IMR-90 (cell line): Measurements from ENCODE around the gene IGSF22. TPM values are rescaled to one million over a fixed set of nuclear protein-coding genes. Genes with fewer than 3 reads are reported as not detected.

Experiments
- ATAC-seq: fragments of 200-7000 bp; cut with Tn5 transposase; 2 replicates; pipeline ENCODE4 v1.9.1; 2020; ENCODE audit warnings: low read depth, mild to moderate bottlenecking, moderate library complexity
- BruUV-seq: library from RNA; stranded (reverse); fragments of 400-500 nt; replicated peaks from 2 replicates; lab custom pipeline; 2021; lab: Mats Ljungman, UMichigan
- CTCF ChIA-PET: fragments of 300-600 bp; formaldehyde crosslinking; extraction: SDS; loops from one replicate; lab custom pipeline; 2021; ENCODE audit warnings: antibody characterized with exemption; lab: Yijun Ruan, JAX
- POLR2A ChIA-PET: fragments of 300-600 bp; sonication (Branson Sonifier 250); formaldehyde crosslinking; loops from one replicate; lab custom pipeline; 2022; ENCODE audit warnings: antibody characterized with exemption; ENCODE audit not compliant: unreplicated experiment; lab: Charles Lee
- DNase-seq: peaks from one replicate; pipeline ENCODE4 v3.0.0; 2013
- H2AFZ ChIP-seq: replicated peaks from 2 replicates; pipeline ENCODE3; 2013; ENCODE audit warnings: low read length, mild to moderate bottlenecking; ENCODE audit not compliant: poor library complexity
- H2AK5ac ChIP-seq: 2 replicates; pipeline ENCODE4 v1.6.1; 2013; ENCODE audit warnings: low read depth, low read length, inconsistent platforms
- H2AK9ac ChIP-seq: replicated peaks from 2 replicates; pipeline ENCODE3; 2013; ENCODE audit warnings: mild to moderate bottlenecking, low read depth, low read length, moderate library complexity; ENCODE audit not compliant: poor library complexity
- H2BK120ac ChIP-seq: 2 replicates; pipeline ENCODE4 v1.6.1; 2013; ENCODE audit warnings: low read depth, low read length, inconsistent platforms
- H2BK15ac ChIP-seq: 3 replicates; pipeline ENCODE4 v1.6.1; 2013; ENCODE audit warnings: low read depth, low read length, inconsistent platforms
- H2BK20ac ChIP-seq: 2 replicates; pipeline ENCODE4 v1.6.1; 2013; ENCODE audit warnings: low read depth, mild to moderate bottlenecking, inconsistent platforms, low read length, moderate library complexity
- H2BK5ac ChIP-seq: 2 replicates; pipeline ENCODE4 v1.6.1; 2013; ENCODE audit warnings: mild to moderate bottlenecking, low read depth, low read length, inconsistent platforms; ENCODE audit not compliant: poor library complexity, severe bottlenecking
- H3K14ac ChIP-seq: replicated peaks from 2 replicates; pipeline ENCODE4 v1.6.1; 2013; ENCODE audit warnings: low read depth, low read length, inconsistent platforms
- H3K18ac ChIP-seq: 2 replicates; pipeline ENCODE4 v1.6.1; 2013; ENCODE audit warnings: low read depth, low read length, control low read depth
- H3K23ac ChIP-seq: 2 replicates; pipeline ENCODE4 v1.6.1; 2013; ENCODE audit warnings: low read depth, low read length, inconsistent platforms
- H3K27ac ChIP-seq: 2 replicates; pipeline ENCODE4 v1.5.1; 2013; ENCODE audit warnings: mild to moderate bottlenecking, control low read depth, low read length; ENCODE audit not compliant: insufficient read depth
- H3K27me3 ChIP-seq: 2 replicates; pipeline ENCODE4 v1.6.1; 2013; ENCODE audit warnings: low read length; ENCODE audit not compliant: control insufficient read depth, insufficient read depth
- H3K36me3 ChIP-seq: 2 replicates; pipeline ENCODE4 v1.6.1; 2013; ENCODE audit warnings: low read length, mixed read lengths; ENCODE audit not compliant: control insufficient read depth, insufficient read depth
- H3K4ac ChIP-seq: 2 replicates; pipeline ENCODE4 v1.6.1; 2013; ENCODE audit warnings: low read depth, low read length, inconsistent platforms
- H3K4me1 ChIP-seq: 2 replicates; pipeline ENCODE4 v1.6.1; 2013; ENCODE audit warnings: low read length, mixed read lengths; ENCODE audit not compliant: control insufficient read depth, insufficient read depth
- H3K4me2 ChIP-seq: 2 replicates; pipeline ENCODE4 v1.6.1; 2013; ENCODE audit warnings: low read depth, mild to moderate bottlenecking, control low read depth, low read length, moderate library complexity
- H3K4me3 ChIP-seq: 2 replicates; pipeline ENCODE4 v1.5.1; 2013; ENCODE audit warnings: low read depth, mild to moderate bottlenecking, control low read depth, low read length, moderate library complexity; ENCODE audit not compliant: insufficient read depth
- H3K56ac ChIP-seq: 2 replicates; pipeline ENCODE4 v1.6.1; 2013; ENCODE audit warnings: low read length, inconsistent platforms; ENCODE audit not compliant: insufficient read depth; ENCODE audit errors: extremely low read depth
- H3K79me1 ChIP-seq, 2 experiments: 2 replicates each; pipeline ENCODE4 v1.6.1; 2013; ENCODE audit warnings: low read length in 2 of 2, inconsistent platforms in 1 of 2, low read depth in 1 of 2
- H3K9ac ChIP-seq: 2 replicates; pipeline ENCODE4 v1.6.1; 2013; ENCODE audit warnings: low read depth, low read length, control low read depth
- H3K9me1 ChIP-seq: 2 replicates; pipeline ENCODE4 v1.6.1; 2013; ENCODE audit warnings: low read length, inconsistent platforms; ENCODE audit not compliant: insufficient read depth
- H3K9me3 ChIP-seq: 2 replicates; pipeline ENCODE4 v1.6.1; 2013; ENCODE audit warnings: low read length; ENCODE audit not compliant: control insufficient read depth, insufficient read depth
- H4K20me1 ChIP-seq: 2 replicates; pipeline ENCODE4 v1.6.1; 2013; ENCODE audit warnings: low read length, inconsistent platforms; ENCODE audit not compliant: insufficient read depth
- H4K5ac ChIP-seq: 2 replicates; pipeline ENCODE4 v1.6.1; 2013; ENCODE audit warnings: mild to moderate bottlenecking, low read depth, low read length, control low read depth
- H4K8ac ChIP-seq, 2 experiments: 2 replicates each; pipeline ENCODE4 v1.6.1; 2013; ENCODE audit warnings: low read depth in 2 of 2, low read length in 2 of 2, control low read depth in 1 of 2, inconsistent platforms in 1 of 2
- H4K91ac ChIP-seq: 2 replicates; pipeline ENCODE4 v1.6.1; 2013; ENCODE audit warnings: low read depth, low read length, inconsistent platforms; ENCODE audit not compliant: insufficient read depth
- BHLHE40 ChIP-seq: fragments of 150-350 bp; IDR thresholded peaks from 2 replicates; pipeline ENCODE4 v1.6.1; 2016; ENCODE audit warnings: mild to moderate bottlenecking, low read depth, low read length
- CEBPB ChIP-seq: IDR thresholded peaks from 2 replicates; pipeline ENCODE4 v1.6.1; 2012; ENCODE audit warnings: low read depth, low read length, improper control_type of control experiment
- MAFK ChIP-seq: IDR thresholded peaks from 2 replicates; pipeline ENCODE4 v1.6.1; 2012; ENCODE audit warnings: low read depth, low read length, improper control_type of control experiment
- MXI1 ChIP-seq: IDR thresholded peaks from 2 replicates; pipeline ENCODE4 v1.6.1; 2012; ENCODE audit warnings: low read depth, mild to moderate bottlenecking, low read length, moderate library complexity, borderline replicate concordance
- SMC3 ChIP-seq: fragments of 150-350 bp; IDR thresholded peaks from 2 replicates; pipeline ENCODE4 v1.6.1; 2016; ENCODE audit warnings: low read depth, mild to moderate bottlenecking, antibody characterized with exemption, low read length, moderate library complexity
- WGBS, 2 experiments: methylation state at CpG; one replicate each; pipeline versions ENCODE4 v1.1.5 to v1.1.7; 2013; ENCODE audit warnings: missing lambda C conversion rate in 2 of 2; ENCODE audit not compliant: insufficient read length in 1 of 2; ENCODE audit errors: extremely low coverage in 2 of 2; 5-methylcytosine and 5-hydroxymethylcytosine counted together
- dilution Hi-C: fragments of 300-500 bp; cut with HindIII; formaldehyde crosslinking; loops from one replicate; pipeline ENCODE4 v1.14.3; 2018; ENCODE audit warnings: low sequenced_read_pairs; ENCODE audit not compliant: unreplicated experiment
- in situ Hi-C: fragments of 300-500 bp; cut with MboI; formaldehyde crosslinking; loops from 3 replicates; pipeline ENCODE4 v1.14.3; 2019; ENCODE audit warnings: low sequenced_read_pairs, inconsistent platforms, mixed read lengths
- intact Hi-C: fragments of 100-400 bp; cut with micrococcal nuclease; formaldehyde crosslinking; loops from 2 replicates; pipeline ENCODE4 v1.10.0; 2022
- polyA plus RNA-seq, 3 experiments: library from polyadenylated mRNA; depleted of rRNA; stranded (reverse); fragments of >200 nt; gene quantifications; 2 replicates each; pipeline ENCODE4 v1.2.3, GENCODE V29; 2012; ENCODE audit warnings: low replicate concordance in 1 of 3
- total RNA-seq: library from RNA; depleted of rRNA; stranded (reverse); fragments of >200 nt; gene quantifications from 2 replicates; pipeline ENCODE4 v1.2.3, GENCODE V29; 2012

IGSF22 gene
- total and polyA plus RNA-seq, 2 of the 4 experiments (the other 2 are of a cell fraction): not detected

DNA sequence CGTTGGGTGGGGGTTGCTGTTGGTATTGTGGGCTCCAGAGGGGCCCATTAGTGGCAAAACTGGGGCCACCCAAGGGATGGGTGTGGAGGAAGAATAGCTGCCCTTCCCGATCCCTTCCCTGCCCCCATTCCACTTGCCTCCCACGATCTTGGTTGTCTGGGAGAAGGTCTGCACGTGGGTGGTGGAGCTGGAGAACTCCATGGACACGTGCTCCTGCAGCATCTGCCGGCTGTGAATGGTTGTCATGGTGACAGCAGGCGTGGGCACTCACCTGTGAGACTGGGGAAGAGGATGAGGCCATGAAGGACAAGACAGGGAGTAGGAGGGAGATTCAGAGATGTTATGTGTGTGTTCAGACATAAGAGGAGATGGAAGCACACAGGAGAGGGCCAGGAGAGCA lies 2.0 kb downstream of the IGSF22 start:
- no peak overlapping the region for H4K8ac ChIP-seq
- H3K27ac ChIP-seq: no peak overlapping the region
- H2BK20ac ChIP-seq: no peak overlapping the region
- H3K9me1 ChIP-seq: no peaks in the 10 kb centered on the region
- ATAC-seq: no peak
- no peaks in the 10 kb centered on the region for H3K9me3 ChIP-seq
- no peak overlapping the region for H2AK5ac ChIP-seq
- H2AFZ ChIP-seq: no peak overlapping the region
- no peak overlapping the region for H3K4me2 ChIP-seq
- no peak overlapping the region for H3K9ac ChIP-seq
- H3K4me1 ChIP-seq: no peaks in the 10 kb centered on the region
- dilution Hi-C loops: no loop called here
- BruUV-seq: no TSS peak
- H2BK5ac ChIP-seq: no peak overlapping the region
- no peak overlapping the region for H4K5ac ChIP-seq
- no peak overlapping the region for H3K4me3 ChIP-seq
- CTCF ChIA-PET: interaction anchor here (0.5 kb wide), 1 partner anchor 408 kb away, joined by 4 read pairs; no protein-coding TSS in a partner anchor
- intact Hi-C loops: no loop called here
- H4K20me1 ChIP-seq: no peaks in the 10 kb centered on the region
- no peak overlapping the region for H3K56ac ChIP-seq
- WGBS, 2 experiments: no CpG with 5 or more reads among the region's 7 CpGs
- H3K79me1 ChIP-seq: no peaks in the 10 kb centered on the region
- POLR2A ChIA-PET: no interaction called here
- no peak for DNase-seq
- H2BK15ac ChIP-seq: no peak overlapping the region
- H2AK9ac ChIP-seq: no peak overlapping the region
- H4K91ac ChIP-seq: no peak overlapping the region
- H3K18ac ChIP-seq: no peak overlapping the region
- no peak overlapping the region for H2BK120ac ChIP-seq
- no peak overlapping the region for H3K4ac ChIP-seq
- H3K36me3 ChIP-seq: no peaks in the 10 kb centered on the region
- no peak overlapping the region for H3K14ac ChIP-seq
- TF ChIP-seq SMC3 (no peak), CEBPB (no peak), MAFK (no peak), BHLHE40 (no peak), MXI1 (no peak)
- in situ Hi-C loops: no loop called here
- H3K27me3 ChIP-seq: peaks cover 8% of the 10 kb centered on the region; the same call in 1 of the 2 replicates
- H3K23ac ChIP-seq: peak overlapping the region; percentile 48; the same call in 1 of the 2 replicates
